GM18870 (cell line): ENCODE measurements around the gene ADAP2.
"Not testable (repeated sequence)": the region's sequence is repeated elsewhere in the genome, so short reads cannot be mapped to it uniquely, and the experiment has no call there.

Experiments
- ATAC-seq: cut with Tn5 transposase; IDR thresholded peaks from one replicate; pipeline ENCODE4 v1.9.1; 2021; ENCODE audit warnings: moderate library complexity; ENCODE audit not compliant: unreplicated experiment

Gene ADAP2

DNA sequence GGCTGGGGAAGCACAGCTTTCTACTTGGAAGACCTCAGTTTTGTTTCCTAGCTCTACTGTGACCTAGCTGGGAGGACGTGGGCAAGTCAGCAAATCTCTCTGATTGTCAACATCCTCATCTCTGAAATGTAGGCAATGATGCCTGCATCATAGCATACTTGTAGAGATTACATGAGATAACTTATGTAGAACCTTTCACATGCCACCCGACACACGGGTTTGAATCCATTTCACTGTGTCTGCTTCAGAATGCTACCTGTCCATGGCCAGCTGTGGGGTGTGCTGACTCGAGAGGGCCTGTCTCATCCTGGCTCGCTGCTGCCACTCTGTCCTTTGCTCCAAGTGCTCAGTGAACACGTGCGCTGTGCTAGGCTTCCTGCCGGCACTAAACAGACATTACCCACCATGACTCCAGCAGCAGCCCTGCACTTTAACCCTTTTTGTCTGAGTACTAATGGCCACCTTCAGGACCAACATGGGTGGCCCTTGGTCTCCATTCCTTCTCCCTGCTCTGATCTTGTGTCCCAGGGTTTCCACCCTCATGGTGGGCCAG is 7.4 kb downstream of the ADAP2 start:
- no peak for ATAC-seq

DNA sequence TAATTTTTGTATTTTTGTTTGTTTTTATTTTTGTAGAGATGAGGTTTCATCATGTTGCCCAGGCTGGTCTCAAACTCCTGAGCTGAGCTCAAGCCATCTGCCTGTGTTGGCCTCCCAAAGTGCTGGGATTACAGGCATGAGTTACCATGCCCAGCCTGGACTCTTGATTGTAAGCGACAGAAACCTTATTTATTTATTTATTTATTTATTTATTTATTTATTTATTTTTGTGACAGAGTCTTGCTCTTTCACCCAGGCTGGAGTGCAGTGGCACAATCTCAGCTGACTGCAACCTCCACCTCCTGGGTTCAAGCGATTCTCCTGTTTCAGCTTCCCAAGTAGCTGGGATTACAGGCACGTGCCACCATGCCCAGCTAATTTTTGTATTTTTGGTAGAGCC is 8.1 kb downstream of the ADAP2 start:
- not testable (repeated sequence) for ATAC-seq

DNA sequence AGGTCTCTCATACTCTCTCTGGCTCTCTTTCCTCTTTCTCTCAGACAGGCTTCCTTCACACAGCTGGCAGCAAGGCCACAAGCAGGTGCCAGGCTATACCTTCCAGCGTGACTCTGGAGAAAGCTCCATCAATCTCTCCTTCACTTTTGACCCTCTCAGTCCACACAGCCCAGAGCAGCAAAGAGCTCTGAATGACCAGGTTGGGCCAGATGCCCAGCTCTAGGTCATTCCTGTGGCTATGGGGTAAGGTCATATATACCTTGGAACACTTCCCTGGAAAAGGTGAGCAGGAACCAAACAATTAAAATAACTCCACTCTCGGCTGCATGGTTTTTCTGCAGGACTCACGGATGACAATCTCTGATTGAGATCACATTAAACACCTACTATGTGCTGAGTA is 8.8 kb downstream of the ADAP2 start:
- no peak for ATAC-seq

DNA sequence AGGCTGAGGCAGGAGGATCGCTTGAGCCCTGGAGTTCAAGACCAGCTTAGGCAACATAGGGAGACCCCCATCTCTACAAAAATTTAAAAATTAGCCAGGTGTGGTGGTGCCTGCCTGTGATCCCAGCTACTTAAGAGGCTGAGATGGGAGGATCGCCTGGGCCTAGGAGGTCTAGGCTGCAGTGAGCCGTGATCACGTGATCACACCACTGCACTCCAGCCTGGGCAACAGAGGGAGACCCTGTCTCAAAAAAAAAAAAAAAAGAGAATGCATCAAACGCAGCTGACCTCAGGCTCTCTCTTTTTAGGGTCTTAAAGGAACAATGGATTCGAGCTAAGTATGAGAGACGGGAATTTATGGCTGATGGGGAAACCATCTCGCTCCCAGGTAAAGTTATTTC is 9.8 kb downstream of the ADAP2 start:
- ATAC-seq = not testable (repeated sequence)

DNA sequence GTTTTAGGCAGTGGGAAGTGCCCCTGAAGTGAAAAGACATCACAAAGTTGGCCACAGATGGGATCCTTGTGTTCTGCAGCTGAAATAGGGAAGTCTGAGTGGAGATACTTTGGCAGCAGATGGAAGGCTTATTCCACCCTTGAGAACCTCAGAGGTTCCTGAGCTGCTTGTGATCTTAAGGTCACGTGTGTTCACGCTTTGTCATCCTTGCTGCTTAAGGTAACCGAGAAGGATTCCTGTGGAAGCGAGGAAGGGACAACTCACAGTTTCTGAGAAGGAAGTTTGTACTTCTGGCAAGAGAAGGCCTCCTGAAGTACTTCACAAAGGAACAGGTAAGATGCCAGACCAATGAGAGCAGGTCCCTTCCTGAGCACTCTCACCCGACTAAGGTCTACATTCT is 12.2 kb downstream of the ADAP2 start:
- ATAC-seq = no peak

DNA sequence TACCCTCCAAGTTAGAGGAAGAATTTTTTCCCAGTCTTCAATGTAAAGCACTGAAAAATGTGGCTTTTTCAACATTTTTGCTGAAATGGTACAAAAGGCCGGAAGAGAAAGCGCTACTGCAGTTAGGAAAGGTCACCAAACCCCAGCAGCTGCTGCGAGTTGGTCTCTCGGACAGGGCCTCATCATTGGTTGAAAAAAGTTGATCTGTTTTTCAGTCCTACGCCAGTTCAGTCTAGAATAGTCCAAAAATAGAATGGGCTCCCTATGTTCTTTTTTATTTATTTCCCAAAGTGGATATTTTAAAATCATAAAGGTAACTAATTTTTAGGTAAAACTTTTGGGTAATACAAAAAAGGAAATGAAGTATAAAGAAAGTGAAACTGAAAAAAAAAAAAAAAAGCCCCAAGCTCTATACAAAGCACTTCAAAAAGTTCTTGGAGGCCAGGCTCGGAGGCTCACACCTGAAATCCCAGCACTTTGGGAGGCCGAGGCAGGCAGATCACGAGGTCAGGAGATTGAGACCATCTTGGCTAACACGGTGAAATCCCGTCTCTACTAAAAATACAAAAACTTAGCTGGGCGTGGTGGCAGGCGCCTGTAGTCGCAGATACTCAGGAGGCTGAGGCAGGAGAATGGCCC is 17.4 kb downstream of the ADAP2 start:
- no peak for ATAC-seq

DNA sequence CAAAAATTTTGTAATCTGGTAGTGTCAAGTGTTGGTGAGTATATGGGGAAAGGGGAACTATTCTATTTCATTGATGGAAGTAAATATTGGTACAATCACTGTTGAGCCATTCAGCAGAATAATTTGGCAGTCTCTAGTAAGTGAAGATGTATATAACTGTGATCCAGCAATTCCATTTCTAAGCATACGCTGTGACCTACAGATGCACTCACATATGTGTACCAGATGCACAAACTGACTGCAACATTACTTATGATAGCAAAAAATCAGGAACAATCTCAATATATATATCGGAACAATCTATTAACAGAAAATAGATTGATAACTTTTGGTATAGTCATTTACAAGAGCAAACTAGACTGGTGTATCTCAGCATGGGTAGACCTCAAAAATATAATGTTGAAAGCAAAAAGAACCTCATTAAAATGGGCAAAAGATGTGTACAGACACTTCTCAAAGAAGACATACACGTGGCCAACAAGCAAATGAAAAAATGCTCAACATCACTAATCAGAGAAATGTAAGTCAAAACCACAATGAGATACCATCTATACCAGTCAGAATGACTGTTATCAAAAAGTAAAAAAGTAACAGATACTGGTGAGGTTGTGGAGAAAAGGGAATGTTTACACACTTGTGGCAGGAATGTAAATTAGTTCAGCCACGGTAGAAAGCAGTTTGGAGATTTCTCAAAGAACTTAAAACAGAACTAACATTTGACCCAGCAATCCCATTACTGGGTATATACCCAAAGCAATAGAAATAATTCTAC is 20.7 kb downstream of the ADAP2 start:
- ATAC-seq = no peak

DNA sequence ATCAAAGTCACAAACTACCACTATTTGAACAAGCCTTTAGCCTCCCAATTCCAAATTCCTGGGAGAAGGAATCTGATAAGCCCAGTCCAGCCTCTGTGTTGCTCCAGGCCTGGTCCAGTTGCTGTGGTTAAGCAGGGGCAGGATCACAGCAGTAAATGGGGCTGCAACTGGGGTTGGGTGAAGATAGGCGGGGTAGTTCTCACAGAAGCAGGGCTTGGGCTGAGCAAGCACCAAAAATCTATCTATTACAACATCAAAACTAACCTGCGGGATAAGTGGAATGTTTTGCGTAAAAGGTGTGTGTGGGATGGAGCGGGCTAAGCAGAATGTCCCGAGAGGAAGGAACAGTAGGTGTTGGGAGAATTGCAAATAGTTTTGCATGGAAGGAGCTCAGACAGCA is 26.1 kb downstream of the ADAP2 start:
- no peak for ATAC-seq

DNA sequence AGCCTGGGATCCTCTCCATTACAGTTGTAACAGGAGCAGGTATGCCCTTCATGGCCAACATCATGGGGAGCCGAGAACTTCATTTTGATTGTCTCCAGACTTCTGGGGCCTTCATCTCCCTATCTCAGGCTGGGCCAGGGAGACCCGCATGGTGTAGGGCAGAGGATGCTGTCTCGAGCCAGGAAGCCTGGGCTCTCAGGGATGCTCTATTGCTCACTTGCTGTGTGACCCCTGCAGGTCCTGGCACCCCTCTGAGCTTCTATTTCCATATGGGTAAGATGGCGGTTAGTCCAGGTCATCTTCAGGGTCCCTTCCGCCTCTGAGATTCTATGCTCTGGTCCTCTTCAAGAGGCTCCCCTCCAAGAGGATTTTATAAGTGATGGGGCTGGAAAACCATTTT is 28.4 kb downstream of the ADAP2 start:
- ATAC-seq = no peak

DNA sequence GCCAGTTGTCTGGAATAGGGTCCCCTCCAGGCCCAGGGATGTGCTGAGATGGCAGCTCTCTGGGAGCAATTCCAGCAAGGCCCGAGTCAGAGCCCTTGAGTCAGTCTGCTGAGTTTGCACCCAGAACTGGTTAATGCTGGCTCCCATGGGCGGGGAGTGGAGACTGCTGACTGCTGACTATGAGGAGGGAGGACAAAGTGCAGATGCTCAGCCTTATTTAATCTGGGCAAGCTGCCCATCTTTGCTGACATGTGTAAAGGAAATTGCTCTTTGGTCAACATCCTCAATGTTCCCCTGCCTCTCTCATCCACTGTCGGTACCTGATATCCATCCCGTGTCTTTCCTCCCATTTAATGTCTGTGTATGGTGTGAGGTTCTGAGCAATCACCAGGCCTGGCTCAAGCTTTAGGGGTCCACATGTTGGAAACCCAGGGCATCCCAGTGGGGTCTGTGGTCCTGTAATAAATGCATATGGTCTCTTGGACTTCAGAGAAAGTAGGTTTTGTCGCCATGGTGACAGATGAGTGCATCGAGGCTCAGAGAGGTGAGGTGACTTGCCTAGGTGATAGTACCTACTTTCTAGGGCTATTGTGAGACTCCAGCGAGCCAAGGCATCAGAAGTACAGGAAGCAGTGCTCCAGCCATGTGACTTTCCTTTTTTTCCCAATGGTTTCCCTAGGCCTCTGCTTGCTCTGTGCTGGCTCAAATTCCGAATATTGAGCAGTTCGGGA is 29.1 kb downstream of the ADAP2 start:
- no peak for ATAC-seq

DNA sequence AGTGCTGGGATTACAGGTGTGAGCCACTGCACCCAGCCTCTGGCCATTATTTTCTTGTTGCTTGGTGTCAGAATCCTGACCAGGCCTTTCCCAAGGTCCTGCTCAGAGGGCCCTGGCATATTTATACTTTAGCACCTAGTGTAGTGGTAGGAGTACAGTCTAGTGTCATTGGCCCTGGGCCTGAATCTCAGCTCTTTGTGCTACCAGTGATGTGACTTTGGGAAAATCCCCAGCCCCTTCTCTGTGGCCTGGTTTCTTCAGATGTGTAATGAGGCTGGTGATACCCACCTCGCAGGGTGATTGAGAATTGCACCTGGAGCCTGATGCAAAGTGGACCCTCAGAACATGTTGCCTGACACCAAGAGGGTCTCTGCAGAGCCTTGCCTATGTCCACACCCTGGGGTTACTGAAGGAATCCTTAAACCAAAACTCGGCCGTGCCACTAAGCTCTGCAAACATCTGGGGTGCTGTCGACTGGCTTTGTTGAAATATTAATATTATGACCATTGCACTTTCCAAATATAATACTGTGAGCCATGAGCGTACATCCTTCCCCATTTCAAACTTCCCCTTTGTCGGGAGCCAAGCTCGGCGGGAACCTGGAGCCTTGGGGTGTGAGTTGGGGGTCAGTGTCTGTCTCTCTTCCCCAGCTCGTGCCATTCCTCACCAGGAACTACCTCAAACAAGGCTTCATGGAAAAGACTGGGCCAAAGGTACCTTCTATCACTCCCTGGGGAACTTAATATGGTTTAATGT is 31.1 kb downstream of the ADAP2 start:
- no peak for ATAC-seq

DNA sequence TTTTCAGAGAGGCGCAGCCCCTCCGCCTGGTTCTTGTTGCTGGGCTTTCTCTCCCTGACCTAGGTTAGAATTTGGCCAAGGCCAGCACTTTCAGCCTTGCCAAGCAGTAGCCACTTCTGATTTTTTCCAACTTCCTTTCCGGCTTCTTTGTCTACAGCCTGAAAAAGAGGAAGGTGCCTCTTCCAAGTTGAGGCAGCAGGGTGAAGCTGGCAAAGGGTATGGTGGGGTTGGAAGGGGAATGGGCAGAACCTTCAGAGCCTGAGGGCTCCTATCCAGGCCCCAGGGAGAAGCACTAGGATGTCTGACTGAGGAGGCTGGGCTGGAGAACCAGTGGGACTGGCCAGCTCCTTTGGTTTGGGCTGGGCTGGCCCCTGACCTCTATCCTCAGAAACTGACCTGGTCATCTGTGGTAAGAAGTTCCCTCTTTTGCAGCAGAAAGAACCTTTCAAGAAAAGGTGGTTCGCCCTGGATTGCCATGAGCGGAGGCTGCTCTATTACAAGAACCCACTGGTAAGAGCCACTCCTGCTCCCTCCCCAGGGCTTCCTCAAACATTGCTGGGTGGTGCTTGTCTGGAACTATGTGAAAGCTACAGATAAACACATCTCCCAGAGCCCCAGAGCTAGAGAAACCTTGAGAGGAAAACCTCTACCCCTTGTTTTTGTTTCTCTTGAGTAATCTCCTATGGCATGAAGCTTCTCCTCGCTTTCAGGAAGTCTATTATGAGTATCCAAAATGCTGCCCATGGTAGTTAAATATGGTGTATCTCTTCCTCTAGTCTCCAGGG is 32.5 kb downstream of the ADAP2 start:
- ATAC-seq = no peak

DNA sequence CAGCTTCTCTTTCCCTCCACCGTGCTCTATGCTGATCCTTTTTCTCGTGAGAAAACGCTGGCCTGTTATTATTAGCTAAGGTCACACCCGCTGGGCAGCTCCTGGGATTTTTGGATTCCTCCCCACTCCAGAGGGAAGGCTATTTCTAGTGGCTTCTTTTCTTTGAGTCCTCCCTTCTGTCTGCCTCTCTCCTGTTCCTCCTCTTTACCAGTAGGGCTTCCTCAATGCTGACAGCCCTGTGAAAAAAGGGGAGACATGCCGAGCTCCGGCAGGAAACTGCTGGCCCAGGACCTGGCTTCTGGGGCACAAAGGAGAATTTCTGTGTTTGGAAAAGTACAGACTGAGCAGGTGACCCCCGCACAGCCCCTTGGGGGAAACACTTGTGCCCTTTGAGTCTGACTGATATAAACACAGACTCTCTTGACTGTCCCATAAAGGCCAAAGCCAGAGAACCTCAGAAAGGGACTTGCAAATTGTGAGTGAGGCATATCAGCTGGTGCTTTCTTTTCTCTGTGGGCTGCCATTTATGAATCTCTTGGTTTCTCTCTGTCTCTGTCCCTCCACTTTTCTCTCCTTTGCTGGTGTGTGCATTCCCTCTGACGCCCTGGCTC is 35.1 kb downstream of the ADAP2 start:
- no peak for ATAC-seq

DNA sequence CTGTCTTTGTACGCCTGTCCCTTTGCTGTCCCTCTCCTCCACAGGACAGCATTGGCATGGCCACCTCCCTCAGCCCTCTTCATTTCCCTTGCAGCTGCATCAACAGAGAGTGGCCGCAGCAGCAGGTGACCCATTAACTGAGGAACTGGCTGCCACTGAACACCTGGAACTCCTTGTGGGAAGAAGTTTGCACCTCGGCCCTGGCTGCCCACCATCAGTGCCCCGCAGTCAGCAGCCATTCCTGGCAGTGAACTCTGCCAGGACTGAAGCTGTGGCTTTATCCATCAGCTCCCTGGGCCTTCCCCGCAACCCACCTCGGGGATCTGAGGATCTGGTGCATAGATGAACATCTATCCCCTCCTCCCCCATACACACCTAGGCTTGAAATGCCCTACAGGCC is 36.0 kb downstream of the ADAP2 start:
- ATAC-seq = no peak

DNA sequence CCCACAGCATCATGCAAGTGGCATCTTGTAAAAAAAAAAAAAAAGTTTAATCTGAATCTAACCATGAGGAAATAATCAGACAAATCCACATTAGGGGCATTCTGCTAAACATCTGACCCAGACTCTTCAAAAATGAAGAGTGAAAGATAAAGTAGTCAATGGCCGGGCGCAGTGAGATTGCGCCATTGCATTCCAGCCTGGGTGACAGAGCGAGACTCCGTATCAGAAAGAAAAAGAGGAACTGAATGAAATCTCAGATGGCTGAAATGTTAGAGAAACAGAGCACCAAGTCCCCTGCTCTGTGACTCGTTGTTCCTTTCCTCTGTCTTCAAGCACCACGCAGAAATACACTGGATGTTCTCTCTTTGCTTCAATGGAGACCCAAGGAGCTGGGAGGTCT is 36.4 kb downstream of the ADAP2 start:
- ATAC-seq = no peak

DNA sequence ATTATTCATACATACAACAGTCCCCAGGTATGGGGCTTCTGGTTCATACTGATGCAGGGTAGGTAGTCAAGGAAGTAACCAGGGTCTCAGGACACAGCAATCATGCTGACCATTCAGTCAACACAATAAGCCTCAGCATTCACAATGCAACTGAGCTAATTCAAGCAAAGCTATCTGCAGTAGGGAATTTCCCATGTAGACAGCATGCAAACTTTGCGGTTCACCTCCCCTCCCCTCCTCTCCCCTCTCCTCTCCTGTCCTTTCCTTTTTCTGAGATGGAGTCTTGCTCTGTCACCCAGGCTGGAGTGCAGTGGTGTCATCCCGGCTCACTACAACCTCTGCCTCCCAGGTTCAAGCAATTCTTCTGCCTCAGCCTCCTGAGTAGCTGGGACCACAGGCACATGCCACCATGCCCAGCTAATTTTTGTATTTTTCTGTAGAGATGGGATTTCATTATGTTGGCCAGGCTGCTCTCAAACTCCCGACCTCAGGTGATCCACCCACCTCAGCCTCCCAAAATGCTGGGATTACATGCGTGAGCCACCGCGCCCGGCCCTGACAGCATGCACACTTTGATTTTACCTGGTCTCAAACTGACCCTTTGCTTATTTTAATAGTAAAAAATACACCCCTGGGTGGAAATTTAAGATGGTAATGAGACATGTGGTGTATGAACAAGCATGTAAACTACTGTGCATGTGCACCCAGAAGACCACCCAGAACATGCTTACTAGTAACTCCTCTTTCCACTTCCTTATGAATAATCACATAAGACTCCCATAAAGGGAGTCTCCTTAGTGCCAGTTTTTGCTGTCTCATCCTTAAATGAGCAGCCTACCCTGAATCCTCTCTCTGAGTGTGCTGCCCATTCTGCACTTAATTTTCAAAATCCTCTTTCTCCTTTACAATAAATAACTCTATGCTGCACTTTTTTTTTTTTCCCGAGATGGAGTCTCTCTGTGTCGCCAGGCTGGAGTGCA is 39.8 kb downstream of the ADAP2 start:
- no peak for ATAC-seq

DNA sequence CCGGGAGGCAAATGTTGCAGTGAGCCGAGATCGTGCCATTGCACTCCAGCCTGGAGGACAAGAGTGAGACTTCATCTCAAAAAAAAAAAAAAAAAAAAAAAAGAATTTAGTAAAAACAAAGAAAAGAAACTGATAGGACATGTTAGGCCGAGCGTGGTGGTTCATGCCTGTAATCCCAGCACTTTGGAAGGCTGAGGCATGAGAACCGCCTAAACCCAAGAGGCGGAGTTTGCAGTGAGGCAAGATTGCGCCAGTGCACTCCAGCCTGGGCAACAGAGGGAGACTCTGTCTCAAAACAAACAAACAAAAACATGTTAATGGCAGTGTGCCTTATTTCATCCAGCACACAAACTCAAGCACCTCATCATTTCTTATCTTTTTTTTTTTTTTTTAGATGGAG is 42.6 kb downstream of the ADAP2 start:
- ATAC-seq = not testable (repeated sequence)

DNA sequence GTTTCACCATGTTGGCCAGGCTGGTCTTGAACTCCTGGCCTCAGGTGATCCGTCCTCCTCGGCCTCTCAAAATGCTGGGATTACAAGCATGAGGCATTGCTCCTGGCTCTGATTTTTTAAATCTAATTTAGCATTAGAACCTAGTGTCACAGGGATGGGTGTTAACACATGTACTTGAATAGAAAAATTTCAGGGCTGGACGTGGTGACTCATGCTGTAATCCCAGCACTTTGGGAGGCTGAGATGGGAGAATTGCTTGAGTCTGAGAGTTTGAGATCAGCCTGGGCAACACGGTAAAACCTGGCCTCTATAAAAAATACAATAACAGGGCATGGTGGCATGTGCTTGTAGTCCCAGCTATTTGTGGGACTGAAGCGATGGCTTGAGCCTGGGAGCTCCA is 43.1 kb downstream of the ADAP2 start:
- no peak for ATAC-seq

DNA sequence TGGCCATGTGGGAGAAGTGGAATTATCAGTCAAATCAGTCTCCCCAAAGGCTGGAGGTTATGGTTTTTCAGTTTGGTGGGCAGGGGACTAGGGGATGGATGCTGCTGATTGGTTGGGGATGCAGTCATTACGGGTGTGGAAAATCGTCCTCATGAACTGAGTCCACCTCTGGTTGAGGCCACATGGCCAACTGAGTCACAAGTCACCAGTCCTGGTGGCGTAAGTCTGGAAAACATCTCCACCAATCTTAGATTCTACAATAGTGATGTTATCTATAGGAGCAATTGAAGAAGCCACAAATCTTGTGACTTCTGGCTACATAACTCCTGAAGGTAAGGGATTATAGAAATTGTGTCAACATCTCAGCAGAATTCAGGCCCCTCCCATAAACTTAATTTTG is 43.9 kb downstream of the ADAP2 start:
- ATAC-seq = no peak
